ENCODE measurements around the gene RASEF. TPM values are rescaled to one million over a fixed set of nuclear protein-coding genes. Genes with fewer than 3 reads are reported as not detected.

Gene RASEF
- total and polyA plus RNA-seq, 2 donors (not counting 3 experiments of a cell fraction or from before 2014, with no cell fraction given) = 0.11 TPM; not detected in 1

DNA sequence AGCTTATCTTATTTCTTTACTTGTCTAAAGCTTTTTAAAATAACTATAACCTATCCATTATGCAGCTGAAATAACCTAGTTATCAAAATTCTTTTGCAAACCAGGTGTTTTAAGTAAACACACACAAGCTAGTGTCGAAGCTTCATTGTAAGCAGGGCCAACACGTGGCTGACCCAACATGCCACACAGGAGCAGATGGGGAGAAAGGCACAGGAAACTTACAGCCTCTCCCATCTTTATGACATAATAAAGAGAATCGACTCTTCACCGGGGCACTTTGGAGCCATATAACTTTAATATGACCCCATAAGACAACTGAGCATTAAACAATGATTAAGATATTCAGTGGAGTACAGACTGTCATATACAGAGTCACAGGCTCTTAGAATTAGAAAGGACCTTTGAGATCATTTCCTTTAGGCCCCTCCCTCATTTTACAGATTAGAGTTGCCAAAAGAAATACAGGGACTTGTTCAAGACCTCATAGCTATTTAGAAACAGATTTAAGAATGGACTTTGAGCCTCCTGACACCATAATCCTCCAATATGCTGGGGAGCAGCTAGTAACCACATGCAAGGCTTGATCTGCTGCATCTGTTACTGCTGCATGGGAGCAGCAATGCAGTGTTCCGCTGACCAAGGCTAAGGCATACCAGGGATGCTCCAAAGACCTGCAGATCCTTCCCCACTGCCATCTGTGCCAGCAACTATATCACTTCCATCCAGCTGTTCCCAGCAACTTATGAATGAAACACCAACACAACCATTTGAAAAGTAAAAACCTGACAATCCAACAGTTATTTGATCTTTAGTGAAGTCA is 75.4 kb downstream of the RASEF start:
- POLR2A ChIA-PET = no interaction called here
- BruUV-seq (replicated peaks) = no TSS peak

More for the DNA sequence above, 75.4 kb downstream of the RASEF start:
- FAIRE-seq (no peak), DNase-seq (ENCODE audit: low read depth, low spot score) (no peak)
- H3K9me1 ChIP-seq (replicated peaks; ENCODE audit: control insufficient read depth, extremely low read depth, insufficient read depth, low read length) = no peaks in the 10 kb centered on the region
- H3K27ac ChIP-seq (ENCODE audit: insufficient read depth, low read depth, low read length) = no peak overlapping the region
- dilution Hi-C loops (cut with MboI; ENCODE audit: extremely low pct_ligation_motif_present, low sequenced_read_pairs) (no loop called here), intact Hi-C loops (cut with micrococcal nuclease) (no loop called here)
- no peaks in the 10 kb centered on the region for H3K9me3 ChIP-seq (replicated peaks; ENCODE audit: control insufficient read depth, insufficient read depth, low read length)
- no peaks in the 10 kb centered on the region for H3K4me1 ChIP-seq (ENCODE audit: control insufficient read depth, extremely low read depth, insufficient read depth, low read length)
- H3K27me3 ChIP-seq (ENCODE audit: control insufficient read depth in 2 of 2, insufficient read depth in 2 of 2, low read length in 2 of 2) = no peaks in the 10 kb centered on the region
- no peaks in the 10 kb centered on the region for H4K20me1 ChIP-seq (replicated peaks; ENCODE audit: control insufficient read depth, extremely low read depth, insufficient read depth, low read length)
- H2AFZ ChIP-seq (ENCODE audit: low read depth, low read length) = no peak overlapping the region
- no peaks in the 10 kb centered on the region for H3K36me3 ChIP-seq (ENCODE audit: control insufficient read depth in 2 of 2, extremely low read depth in 1 of 2, insufficient read depth in 2 of 2, low read length in 2 of 2)
- TF ChIP-seq EZH2 (IDR thresholded peaks at IDR 0.05; ENCODE audit: borderline replicate concordance, low read depth, low read length, severe bottlenecking) (no peak), JUN (IDR thresholded peaks at IDR 0.05; ENCODE audit: borderline replicate concordance, insufficient read depth, insufficient read length, low read depth) (no peak), POLR2A (IDR thresholded peaks at IDR 0.05; ENCODE audit: low read depth, low read length) (no peak), GATA2 (IDR thresholded peaks at IDR 0.05; ENCODE audit: insufficient read depth, insufficient read length, low read depth, low read length) (no peak), MYC (IDR thresholded peaks at IDR 0.05; ENCODE audit: low read depth, low read length) (no peak), POLR2AphosphoS5 (IDR thresholded peaks at IDR 0.05; ENCODE audit: insufficient read depth, low read depth, low read length) (no peak), FOS (IDR thresholded peaks at IDR 0.05; ENCODE audit: borderline replicate concordance, insufficient read depth, low read length) (no peak)
- TF ChIP-seq, protein P1, sequence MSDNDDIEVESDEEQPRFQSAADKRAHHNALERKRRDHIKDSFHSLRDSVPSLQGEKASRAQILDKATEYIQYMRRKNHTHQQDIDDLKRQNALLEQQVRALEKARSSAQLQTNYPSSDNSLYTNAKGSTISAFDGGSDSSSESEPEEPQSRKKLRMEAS (IDR thresholded peaks at IDR 0.05; ENCODE audit: insufficient read depth, insufficient read length) = no peak
- TF ChIP-seq, protein P2, sequence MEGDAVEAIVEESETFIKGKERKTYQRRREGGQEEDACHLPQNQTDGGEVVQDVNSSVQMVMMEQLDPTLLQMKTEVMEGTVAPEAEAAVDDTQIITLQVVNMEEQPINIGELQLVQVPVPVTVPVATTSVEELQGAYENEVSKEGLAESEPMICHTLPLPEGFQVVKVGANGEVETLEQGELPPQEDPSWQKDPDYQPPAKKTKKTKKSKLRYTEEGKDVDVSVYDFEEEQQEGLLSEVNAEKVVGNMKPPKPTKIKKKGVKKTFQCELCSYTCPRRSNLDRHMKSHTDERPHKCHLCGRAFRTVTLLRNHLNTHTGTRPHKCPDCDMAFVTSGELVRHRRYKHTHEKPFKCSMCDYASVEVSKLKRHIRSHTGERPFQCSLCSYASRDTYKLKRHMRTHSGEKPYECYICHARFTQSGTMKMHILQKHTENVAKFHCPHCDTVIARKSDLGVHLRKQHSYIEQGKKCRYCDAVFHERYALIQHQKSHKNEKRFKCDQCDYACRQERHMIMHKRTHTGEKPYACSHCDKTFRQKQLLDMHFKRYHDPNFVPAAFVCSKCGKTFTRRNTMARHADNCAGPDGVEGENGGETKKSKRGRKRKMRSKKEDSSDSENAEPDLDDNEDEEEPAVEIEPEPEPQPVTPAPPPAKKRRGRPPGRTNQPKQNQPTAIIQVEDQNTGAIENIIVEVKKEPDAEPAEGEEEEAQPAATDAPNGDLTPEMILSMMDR (IDR thresholded peaks at IDR 0.05; ENCODE audit: extremely low read depth in 1 of 2, insufficient read depth in 1 of 2, low read depth in 1 of 2, low read length in 2 of 2) = no peak
- CTCF ChIA-PET = no interaction called here
- no peaks in the 10 kb centered on the region for H3K79me2 ChIP-seq (ENCODE audit: control insufficient read depth, insufficient read depth, low read length)
- no peak overlapping the region for H3K9ac ChIP-seq (replicated peaks; ENCODE audit: extremely low read depth, insufficient read depth, low read length)
- no peak overlapping the region for H3K4me3 ChIP-seq (replicated peaks in 1 of 3; ENCODE audit: insufficient read depth in 1 of 3, low read depth in 1 of 3, low read length in 3 of 3)
- H3K4me2 ChIP-seq (ENCODE audit: insufficient read depth, low read length) = no peak overlapping the region
